ENCODE data around the gene RNF26.

GRCh38 chr11:119332111-119332765, 2.1 kb upstream of the RNF26 start:
- TF ChIP-seq CTCF (IDR thresholded peaks at IDR 0.05 in 2 of 3, conservative IDR thresholded peaks at IDR 0.05 in 1 of 3; ENCODE audit: control insufficient read depth in 2 of 3, extremely low read depth in 1 of 3, insufficient read depth in 1 of 3, low read depth in 3 of 3, low read length in 3 of 3) (no peak), SP1 (IDR thresholded peaks at IDR 0.05; ENCODE audit: low read depth, low read length) (no peak), POLR2AphosphoS5 (IDR thresholded peaks at IDR 0.05; ENCODE audit: low read length) (no peak), NFYA (IDR thresholded peaks at IDR 0.05; ENCODE audit: borderline replicate concordance, low read depth, low read length) (no peak), TAF1 (IDR thresholded peaks at IDR 0.05; ENCODE audit: borderline replicate concordance, low read depth, low read length) (no peak)
- TF ChIP-seq, protein P1, sequence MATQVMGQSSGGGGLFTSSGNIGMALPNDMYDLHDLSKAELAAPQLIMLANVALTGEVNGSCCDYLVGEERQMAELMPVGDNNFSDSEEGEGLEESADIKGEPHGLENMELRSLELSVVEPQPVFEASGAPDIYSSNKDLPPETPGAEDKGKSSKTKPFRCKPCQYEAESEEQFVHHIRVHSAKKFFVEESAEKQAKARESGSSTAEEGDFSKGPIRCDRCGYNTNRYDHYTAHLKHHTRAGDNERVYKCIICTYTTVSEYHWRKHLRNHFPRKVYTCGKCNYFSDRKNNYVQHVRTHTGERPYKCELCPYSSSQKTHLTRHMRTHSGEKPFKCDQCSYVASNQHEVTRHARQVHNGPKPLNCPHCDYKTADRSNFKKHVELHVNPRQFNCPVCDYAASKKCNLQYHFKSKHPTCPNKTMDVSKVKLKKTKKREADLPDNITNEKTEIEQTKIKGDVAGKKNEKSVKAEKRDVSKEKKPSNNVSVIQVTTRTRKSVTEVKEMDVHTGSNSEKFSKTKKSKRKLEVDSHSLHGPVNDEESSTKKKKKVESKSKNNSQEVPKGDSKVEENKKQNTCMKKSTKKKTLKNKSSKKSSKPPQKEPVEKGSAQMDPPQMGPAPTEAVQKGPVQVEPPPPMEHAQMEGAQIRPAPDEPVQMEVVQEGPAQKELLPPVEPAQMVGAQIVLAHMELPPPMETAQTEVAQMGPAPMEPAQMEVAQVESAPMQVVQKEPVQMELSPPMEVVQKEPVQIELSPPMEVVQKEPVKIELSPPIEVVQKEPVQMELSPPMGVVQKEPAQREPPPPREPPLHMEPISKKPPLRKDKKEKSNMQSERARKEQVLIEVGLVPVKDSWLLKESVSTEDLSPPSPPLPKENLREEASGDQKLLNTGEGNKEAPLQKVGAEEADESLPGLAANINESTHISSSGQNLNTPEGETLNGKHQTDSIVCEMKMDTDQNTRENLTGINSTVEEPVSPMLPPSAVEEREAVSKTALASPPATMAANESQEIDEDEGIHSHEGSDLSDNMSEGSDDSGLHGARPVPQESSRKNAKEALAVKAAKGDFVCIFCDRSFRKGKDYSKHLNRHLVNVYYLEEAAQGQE (IDR thresholded peaks at IDR 0.05; ENCODE audit: low read depth, low read length), result no peak
